ENCODE results near the gene E2F1. TPM values are rescaled to one million over a fixed set of nuclear protein-coding genes. Genes with fewer than 3 reads are reported as not detected.
A peak's percentile ranks its signal among the peaks of the same experiment; 100 is the strongest.

E2F1 gene
- total RNA-seq, 1 donor from 2014 or later = 2.2 TPM

DNA sequence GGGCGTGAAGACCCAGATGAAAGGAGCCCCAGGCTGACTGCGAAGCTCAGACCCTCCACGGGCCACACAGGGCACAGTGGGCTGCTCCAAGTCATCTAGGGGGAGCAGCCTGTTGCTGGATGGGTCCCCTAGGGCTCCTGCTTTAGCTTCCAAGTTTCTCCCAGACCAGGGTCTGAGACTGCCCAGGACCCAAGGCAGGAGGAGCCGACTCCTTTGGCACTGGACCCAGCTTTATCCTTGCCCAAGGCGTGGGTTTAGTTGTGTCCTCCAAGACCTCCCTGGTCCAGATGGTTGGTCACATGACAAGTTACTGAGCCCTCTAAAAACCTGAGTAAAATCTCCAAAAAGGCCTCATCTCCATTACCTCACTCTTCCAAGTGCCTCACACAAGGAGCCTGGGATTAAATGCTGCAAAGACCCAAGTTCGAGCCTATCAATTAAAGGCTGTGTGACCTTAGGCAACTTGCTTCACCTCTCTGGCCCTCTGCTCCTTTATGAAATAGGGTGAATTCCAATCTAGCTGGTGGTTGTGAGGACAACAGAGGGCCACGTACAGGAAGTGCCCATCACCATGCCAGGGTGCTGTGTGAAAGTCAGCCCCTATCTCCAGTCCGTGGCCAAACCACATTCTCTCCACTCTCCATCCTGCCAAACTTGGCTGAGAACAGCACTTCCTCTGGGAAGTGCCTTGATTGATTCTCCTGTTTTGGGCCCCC is 14.5 kb downstream of the E2F1 start:
- DNase-seq = no peak

DNA sequence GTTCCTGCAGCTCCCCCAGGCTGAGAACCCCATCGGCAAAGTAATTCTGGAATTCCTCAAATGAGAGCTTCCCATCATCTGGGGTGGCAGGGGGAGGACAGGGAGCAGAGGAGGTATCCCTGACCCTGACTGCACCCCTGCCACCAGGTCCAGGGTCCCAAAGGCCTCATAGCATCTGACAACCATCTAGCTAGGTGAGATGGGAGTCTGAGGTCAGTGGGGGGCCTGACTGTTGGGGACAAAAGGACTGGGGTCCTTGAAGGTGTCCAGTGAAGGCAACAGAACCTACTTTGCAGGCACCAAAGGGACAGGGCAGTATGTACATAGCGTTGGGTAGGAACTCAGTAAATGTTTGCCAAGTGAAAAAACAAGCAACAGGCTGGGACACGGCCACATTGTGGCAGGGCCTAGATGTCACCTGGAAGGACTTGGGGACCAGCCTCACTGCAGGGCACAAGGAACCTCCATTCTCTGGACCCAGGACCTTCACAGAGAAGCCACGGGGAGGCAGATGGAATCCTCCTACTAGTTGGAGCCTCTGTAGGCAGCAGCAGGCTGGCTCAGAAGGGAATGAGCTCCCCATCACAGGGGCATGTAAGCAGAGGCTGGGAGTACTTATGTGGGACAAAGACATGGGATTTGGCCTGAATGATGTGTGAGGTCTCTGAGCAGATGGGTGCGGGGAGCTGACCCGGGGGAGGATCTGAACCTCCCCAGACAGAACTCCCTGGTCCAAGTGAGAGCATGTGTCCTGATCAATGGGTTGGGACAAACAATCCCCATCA is 15.3 kb downstream of the E2F1 start:
- no peak for DNase-seq

DNA sequence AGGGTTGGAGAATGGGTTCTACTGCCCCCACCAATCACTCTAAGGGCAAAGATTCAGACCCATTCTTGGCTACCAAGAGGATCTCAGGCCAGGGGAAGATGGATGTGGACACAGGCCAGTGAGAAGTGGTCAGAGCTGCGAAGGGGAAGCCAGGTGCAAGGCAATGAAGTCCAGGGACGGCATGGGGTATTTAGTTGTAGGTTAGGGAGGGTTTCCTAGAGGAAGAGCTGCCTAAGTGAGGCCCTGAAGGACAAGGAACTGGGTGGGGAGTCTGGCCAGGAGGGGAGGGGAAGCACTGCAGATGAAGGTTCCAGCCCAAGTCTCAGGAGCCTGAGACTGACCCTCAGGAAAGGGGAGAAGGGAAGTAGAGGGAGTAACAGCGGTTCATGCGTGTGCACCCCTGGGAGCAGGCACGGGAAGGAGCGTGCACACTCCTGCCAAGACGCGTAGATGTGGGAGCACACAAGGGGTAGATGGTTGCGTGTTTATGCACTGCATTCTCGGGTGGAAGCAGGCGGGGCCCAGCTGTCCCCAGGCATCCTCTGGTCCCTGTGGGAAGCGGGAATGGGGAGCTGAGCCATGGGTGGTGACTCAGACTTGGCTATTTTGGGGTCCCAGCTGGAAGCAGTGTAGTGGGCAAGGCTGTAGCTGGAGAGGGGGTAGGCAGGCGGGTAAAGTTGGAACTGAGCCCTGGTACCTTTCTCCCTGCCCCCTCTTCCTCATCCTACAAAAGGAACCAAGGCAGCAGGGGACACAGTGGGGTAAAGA is 16.1 kb downstream of the E2F1 start:
- peak; percentile 83 for DNase-seq

DNA sequence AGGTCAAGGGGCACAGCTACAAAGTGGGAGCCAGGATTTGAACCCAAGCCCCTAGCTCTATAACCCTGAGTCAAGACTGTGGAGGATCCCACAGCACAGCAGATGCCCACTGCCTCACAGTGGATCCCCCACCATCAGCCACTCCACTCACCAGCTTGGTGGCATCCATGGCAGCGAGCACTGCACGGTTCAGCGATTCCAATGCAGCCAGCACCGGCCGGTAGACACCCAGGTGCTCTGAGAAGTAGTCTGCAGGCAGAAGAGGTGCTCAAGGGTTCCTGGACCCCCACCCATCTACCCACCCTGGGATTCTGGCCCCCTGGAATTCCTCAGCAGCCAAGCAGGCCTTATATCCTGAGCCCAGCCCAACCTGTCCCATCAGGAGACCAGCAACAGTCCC is 17.0 kb downstream of the E2F1 start:
- no peak for DNase-seq

DNA sequence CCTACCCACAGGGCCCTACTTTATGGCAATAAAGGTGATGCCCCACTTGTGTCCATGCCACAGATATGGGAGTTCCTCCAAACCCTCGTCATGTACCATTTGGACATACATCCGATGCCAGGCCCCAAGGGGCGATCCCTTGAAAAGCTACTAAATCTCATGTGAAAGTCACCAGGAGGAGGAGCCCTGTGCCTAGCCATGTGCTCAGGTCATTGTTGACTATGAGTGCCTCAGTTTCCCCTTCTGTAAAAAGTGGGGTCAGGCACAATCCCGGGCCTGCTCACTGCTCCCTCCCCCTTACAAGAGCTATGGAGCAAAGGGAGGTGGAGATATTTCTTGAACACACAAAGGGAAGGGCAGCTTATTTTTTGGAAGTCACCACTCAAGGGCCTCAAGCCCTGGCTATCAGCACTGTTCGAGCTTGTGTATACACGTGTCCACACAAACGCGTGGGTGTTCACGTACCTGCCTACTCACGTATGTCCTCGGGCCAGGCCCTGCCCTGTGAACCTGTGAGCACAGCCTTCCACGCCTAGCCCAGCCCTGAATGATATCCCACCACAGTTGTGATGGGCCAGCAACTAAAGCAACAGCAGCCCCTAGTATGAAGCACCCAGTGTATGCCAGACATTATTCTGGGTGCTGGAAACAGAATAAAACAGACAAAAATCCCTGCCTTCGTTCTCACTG is 17.6 kb downstream of the E2F1 start:
- DNase-seq = no peak

DNA sequence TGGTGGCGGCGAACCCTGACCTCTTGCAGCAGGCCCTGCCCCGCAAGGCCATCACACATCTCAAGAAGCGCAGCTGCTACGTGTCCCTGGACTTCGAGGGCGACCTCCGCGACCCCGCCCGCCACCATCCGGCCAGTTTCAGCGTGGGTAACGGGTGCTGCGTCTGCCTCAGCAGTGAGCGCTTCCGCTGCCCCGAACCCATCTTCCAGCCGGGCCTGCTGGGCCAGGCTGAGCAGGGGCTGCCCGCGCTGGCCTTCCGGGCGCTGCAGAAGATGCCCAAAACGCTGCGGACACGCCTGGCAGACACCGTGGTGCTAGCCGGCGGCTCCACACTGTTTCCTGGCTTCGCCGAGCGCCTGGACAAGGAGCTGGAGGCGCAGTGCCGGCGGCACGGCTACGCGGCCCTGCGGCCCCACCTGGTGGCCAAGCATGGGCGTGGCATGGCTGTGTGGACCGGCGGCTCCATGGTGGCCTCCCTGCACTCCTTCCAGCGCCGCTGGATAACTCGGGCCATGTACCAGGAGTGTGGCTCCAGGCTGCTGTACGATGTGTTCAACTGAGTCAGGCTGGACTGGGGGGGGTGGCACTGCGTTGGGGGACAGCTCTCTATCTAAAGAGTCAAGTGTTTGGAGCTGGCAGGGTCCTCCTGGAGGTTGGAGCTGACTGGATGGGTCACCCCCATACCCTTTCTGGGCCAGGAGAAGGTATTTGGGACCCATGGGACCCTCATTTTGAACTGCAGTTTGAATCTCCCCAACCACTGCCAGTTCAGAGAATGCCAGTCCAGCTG is 18.3 kb downstream of the E2F1 start:
- peak; percentile 57 for DNase-seq

DNA sequence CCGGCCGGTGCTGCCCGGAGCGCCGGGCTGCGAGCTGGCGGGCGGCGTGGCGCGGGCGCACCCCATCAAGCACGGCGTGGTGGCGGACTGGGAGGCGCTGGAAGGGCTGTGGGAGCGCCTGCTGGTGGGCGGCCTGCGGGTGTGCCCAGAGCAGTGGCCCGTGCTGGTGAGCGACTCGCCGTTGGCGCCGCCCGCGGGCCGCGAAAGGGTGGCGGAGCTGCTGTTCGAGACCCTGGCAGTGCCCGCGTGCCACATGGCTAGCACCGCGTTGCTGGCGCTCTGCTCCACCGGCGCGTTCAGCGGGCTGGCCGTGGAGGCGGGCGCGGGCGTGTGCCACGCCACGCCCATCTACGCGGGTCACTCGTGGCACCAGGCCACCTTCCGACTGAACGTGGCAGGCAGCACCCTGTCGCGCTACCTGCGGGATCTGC is 18.9 kb downstream of the E2F1 start:
- DNase-seq = no peak

DNA sequence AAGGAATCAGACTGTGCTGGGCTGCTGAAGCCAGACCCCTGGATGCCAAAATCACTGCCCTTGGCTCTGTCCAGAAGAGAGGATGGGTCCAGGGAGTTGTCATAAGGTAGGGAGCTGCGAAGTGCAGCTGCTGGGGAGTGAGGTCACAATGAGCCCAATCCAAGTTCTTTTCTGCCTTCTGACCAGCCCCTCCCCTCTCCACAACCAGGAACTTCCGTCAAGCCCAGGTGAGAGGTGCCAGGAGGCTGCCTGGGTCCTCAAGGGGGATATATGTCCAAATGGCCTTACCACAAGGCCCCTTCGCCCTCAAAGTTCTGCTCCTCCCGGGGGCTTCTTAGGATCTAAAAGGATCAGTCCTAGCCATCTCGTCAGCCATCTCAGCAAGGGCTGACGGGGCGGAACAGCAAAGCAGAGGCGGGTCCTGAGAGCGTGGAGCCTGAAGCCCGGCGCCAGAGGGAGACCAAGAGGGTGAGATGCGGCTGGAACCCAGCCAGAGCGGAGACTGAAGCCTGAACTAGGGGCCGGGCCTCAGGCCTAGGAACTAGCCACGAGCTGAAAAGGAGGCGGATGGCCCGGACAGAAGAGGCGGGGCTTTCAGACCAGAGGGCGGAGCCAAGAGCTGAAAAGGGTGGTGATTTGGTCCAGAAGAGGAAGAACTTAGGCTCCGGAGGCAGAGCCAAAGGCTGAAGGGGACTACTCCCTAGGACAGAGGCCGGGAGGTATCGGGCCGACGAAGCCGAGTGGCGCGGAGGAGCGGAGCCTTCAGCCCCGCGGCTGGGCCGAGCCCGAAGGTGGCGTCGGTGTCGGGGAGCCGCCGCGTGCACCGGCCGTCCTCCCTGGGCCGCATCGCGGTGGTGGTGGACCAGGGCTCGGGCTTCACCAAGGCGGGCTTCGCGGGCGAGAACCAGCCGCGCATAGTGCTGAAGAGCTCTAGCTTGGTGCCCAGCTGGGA is 19.6 kb downstream of the E2F1 start, which contains the start of gene ACTL10:
Gene ACTL10 (plus strand): TSS at position 651 of the 952 bp plus-strand sequence. CDS start 555 bp downstream, outside the sequence.
- peak; percentile 85 for DNase-seq

DNA sequence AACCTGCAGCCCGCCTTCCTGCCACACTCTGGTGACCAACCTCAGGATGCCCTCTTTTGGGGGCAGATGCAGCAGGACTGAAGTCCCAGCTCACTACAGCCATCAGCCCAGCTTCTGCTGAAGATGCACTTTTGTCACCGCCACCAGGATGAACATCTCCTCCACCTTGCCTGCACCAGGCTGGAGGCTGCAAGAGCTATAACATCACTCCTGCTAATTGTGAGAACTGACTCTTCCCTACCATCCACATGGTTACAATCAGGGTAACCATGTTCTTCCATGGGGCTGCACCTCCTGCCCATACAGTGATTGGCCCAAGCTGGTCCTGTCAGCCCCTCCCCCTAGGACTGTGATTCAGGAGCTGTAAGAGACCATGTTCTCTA is 21.4 kb downstream of the E2F1 start:
- DNase-seq = no peak

DNA sequence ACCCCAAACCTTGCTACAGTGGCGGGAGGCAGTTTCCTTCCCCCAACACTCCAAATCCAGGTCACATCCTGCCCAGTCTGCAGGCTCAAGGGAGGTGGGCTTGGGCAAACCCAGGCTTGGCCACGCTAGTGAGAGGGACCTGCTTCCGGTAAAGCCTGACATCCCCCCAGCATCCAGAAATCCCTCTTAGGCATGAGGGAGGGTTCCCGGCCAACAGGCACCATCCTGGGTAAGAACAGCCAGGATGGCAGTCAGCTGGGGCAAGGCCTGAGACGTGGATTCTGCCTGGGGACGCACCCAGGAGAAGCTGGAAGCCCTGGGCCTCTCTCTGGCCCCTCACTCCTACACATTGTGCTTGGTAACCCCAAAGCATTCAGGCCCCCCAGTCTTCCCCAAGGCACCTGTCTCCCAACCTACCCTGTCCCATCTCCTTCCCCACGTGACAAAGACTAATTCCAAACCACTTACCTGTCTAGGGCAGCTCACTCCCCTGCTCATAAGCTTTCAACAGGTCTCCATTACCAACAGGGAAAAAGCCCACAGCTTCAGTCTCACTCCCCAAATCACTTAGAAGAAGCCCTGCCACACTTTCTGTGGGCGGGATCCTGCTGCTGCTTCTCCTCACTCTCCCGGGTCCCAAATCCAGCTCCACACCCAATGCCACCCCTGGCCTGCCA is 22.0 kb downstream of the E2F1 start:
- DNase-seq = no peak

DNA sequence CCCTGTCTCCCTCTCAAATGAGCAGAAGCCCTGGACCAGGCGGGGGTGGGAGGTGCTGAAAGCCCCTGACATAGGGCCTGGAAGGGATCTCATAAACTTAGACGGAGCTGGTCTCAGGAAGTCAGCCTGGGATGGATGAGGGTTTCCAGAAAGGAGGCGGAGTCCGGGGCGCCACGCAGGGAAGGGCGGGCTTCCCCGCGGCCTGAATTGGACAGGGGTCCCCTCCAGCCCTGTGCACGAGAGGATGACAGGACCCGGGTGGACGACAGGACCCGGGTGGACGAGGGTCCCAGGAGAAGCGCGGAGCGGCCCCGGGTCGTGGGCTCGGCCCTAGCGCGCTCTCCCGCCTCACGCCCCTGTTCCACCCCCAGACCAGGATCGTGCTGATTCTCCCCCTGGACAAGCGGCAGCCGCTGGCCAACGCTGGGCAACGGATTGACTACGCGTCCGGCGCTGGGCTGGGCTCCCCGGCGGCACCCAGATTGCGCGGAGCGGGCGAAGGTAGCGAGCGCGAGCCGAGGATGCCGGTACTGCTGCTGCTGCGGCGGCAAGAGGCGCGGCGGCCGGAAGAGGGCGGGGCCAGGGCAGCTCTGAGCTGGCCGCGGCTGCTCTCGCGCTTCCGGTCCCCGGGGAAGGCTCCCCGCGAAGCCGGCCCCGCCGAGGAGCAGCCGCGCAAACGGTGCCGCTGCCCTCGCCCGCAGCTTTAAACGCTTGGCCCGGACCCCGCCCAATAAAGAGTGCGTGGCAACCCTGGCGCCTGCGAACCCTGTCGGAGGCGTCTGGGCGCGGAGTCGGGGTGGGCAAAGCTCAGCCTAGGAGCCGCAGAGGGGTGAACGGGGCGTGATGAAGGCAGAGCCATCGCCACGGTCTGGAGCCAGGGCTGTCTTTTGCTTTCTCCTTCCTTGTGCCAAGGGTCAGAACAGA is 22.8 kb downstream of the E2F1 start:
- DNase-seq = peak; percentile 73

DNA sequence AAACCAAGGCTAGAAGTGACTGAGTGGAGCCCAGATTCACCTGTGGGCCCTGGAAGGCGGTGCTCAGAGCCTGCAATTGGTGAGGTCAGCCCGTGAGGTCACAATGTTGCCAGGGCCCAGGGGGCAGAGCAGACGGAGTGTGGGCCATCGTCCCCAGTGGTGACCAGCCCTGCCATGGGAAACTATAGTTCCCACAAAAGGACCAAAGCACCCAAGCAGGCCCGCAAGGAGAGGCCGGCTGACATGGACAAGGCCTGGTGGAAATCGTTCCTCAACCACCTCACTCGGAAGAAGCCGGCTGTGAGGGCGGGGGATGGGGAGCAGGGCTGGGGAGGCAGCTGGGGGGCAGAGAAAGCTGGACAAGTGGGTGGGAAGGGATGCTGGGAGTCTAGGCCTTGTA is 24.0 kb downstream of the E2F1 start, which contains the start of gene C20orf144:
Gene C20orf144 (plus strand): TSS at position 156 of the 400 bp plus-strand sequence. CDS start 19 bp downstream, at position 175.
- DNase-seq = no peak

DNA sequence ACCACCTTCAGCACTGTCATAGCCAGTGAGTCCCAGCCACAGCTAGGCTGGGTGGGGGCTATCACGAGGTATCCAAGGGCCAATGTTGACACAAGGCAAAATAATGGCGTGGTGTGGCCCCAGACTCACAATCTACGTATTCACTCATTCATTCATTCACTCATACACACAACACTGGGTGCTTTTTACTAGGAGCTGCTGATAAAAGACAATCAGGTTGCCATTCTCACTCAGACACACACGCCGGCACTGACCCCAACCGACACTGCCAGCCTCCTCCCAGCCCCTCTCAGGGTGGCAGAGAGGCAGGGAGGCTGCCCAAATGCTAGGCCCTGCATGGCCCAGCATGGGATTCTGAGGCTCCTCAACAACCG is 25.5 kb downstream of the E2F1 start:
- DNase-seq = no peak

DNA sequence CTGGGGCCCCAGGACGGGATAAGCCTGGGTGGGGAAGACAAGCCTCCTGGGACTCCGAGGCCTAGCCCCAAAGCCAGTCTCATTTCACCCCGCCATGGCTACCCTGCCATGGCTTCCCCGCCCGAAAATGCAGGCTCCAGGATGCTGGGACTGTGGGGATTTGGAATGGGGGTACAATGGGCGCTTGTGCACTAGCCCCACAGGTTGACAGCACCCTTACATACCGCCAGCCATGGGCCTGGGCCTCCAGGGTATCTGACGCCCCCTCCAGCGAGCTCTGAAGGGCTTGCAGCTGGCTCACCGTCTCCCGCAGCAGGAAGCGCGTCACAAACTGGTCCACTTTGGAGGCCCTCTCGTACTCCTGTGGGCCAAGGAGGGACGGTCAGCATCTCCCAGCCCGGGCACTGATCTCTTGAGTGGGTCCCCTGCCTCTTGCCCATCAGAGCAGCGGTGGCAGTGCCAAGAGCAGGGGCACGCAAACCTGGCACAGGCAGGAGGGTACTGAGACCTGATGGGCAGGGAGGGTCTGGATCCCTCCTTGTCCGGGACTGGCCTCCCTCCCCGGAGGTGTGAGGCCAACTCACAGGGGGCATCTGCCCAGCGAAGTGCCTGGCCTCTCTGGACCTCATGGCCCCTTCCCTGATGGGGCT is 26.0 kb downstream of the E2F1 start:
- DNase-seq = no peak

DNA sequence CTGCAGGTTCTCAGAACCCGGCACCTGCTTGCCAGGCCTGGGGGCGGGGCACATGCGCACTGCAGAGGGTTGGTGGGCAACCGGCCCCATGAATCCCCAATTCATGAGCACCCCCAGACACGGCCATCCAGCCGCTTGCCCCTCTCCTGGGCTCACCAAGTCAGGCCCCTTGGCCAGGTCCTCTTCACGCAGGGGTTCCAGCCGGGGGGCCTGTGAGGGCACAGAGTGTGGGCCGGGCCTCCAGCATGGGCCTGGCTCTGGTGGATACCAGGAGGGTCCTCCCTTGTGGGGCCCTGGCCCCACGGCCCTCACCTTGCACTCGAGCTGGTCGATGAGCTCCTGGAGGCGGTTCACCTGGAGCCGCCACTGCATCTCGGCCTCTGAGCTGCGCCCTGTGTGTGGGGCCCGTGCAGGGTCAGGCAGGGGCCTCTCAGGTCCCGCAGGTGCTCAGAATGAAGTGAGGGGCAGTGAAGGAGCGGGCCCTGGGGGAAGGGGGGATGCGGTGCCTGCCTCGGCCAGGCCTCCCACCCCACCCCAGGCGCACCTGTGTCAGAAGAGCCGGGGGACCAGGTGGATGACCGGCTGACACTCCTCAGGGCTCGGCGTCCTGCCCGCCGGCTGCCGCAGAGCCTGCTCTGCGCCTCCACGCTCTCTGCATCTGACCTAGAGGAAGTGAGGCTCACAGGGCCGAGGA is 26.7 kb downstream of the E2F1 start:
- DNase-seq = no peak

DNA sequence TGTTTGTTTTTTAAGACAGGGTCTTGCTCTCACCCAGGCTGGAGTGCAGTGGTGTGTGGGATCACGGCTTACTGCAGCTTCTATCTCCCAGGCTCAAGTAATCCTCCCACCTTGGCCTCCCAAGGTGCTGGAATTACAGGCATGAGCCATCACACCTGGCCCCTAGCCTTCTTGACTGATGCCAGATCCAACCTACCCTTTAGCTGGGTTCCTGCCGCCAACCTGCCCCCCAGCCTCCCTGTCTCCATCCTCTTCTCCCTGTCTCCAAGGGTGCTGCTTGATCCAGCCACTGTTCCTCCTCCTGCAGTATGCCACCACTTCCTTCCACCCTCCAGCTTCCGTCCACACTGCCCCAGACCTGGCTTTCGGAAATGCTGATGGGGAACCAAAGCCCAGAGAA is 27.3 kb downstream of the E2F1 start:
- no peak for DNase-seq

DNA sequence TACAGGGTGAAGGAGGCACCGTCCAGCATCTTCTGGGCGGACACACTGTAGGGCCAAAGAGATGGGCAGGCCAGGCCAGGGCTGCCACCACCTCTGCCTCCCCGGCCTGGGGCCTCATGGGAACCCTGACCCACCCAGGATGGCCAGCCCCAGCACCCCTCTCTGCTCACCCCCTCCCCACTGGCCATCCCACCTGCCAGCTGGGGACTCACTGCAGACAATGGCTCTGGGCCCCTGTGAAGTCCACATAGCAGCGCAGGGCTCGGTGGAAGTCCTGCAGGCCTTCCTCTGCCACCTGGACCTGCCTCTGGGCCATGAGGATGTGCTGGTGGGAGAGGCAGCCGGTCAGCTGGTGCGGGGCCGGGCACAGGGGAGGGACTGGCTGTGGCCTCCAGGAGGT is 27.7 kb downstream of the E2F1 start:
- DNase-seq = no peak

Measured in occipital lobe (tissue), 2 donors.